OCI-LY1 (cell line): ENCODE results near the gene BTBD17.

ENCODE experiments used
- H2AFZ ChIP-seq: fragments of 200-600 bp; sonication (generic), shearing (Covaris generic); 2 replicates; pipeline ENCODE4 v1.6.0; 2014; ENCODE audit warnings: antibody characterized with exemption, mild to moderate bottlenecking, low read length
- H3F3A ChIP-seq: fragments of 200-600 bp; sonication (generic), shearing (Covaris generic); 2 replicates; pipeline ENCODE4 v1.6.0; 2014; ENCODE audit warnings: mild to moderate bottlenecking, antibody characterized with exemption, low read length, moderate library complexity; ENCODE audit not compliant: insufficient read depth
- H3K27ac ChIP-seq: fragments of 200-600 bp; sonication (generic); 2 replicates; pipeline ENCODE4 v1.5.1; 2014; ENCODE audit warnings: low read length, mixed run types, mild to moderate bottlenecking, low read depth; ENCODE audit not compliant: poor library complexity, severe bottlenecking
- H3K27me3 ChIP-seq: fragments of 200-600 bp; sonication (generic); 2 replicates; pipeline ENCODE4 v1.6.0; 2014; ENCODE audit warnings: antibody characterized with exemption, mild to moderate bottlenecking, low read length, moderate library complexity; ENCODE audit not compliant: insufficient read depth
- H3K36me3 ChIP-seq: fragments of 200-600 bp; sonication (generic); 2 replicates; pipeline ENCODE4 v1.6.1; 2014; ENCODE audit warnings: mild to moderate bottlenecking, antibody characterized with exemption, low read length, moderate library complexity, mixed read lengths; ENCODE audit not compliant: insufficient read depth
- H3K4me1 ChIP-seq: fragments of 200-600 bp; sonication (generic); 2 replicates; pipeline ENCODE4 v1.5.1; 2014; ENCODE audit warnings: mild to moderate bottlenecking, low read length, moderate library complexity; ENCODE audit not compliant: insufficient read depth, severe bottlenecking
- H3K4me2 ChIP-seq: fragments of 200-600 bp; sonication (generic), shearing (Covaris generic); 2 replicates; pipeline ENCODE4 v1.6.1; 2014; ENCODE audit warnings: low read length
- H3K4me3 ChIP-seq: fragments of 200-600 bp; sonication (generic); 2 replicates; pipeline ENCODE4 v1.5.1; 2014; ENCODE audit warnings: low read length, low read depth, mild to moderate bottlenecking, mixed read lengths; ENCODE audit not compliant: poor library complexity, severe bottlenecking
- H3K79me2 ChIP-seq: fragments of 200-600 bp; shearing (Covaris generic); 2 replicates; pipeline ENCODE4 v1.6.1; 2016; ENCODE audit warnings: mixed run types, low read length, mixed read lengths; ENCODE audit not compliant: insufficient read depth
- H3K9ac ChIP-seq: fragments of 200-600 bp; sonication (generic), shearing (Covaris generic); 2 replicates; pipeline ENCODE4 v1.6.1; 2014; ENCODE audit warnings: mild to moderate bottlenecking, low read length, mixed read lengths
- H3K9me2 ChIP-seq: fragments of 200-600 bp; sonication (generic), shearing (Covaris generic); 2 replicates; pipeline ENCODE4 v1.6.1; 2014; ENCODE audit warnings: low read depth, mild to moderate bottlenecking, low read length, mixed read lengths
- H3K9me3 ChIP-seq: fragments of 200-600 bp; shearing (Covaris generic); 2 replicates; pipeline ENCODE4 v1.6.1; 2014; ENCODE audit warnings: low read length, mixed read lengths
- H4K20me1 ChIP-seq: fragments of 200-600 bp; sonication (generic), shearing (Covaris generic); 2 replicates; pipeline ENCODE4 v1.6.0; 2016; ENCODE audit warnings: mild to moderate bottlenecking, low read length; ENCODE audit not compliant: insufficient read depth
- CTCF ChIP-seq: fragments of 200-600 bp; sonication (generic), shearing (Covaris generic); IDR thresholded peaks from 2 replicates; pipeline ENCODE4 v1.5.1; 2017; ENCODE audit warnings: mild to moderate bottlenecking, antibody characterized with exemption, low read length, moderate library complexity, mixed read lengths
- EZH2 ChIP-seq: fragments of 200-600 bp; sonication (generic), shearing (Covaris generic); IDR thresholded peaks from 2 replicates; pipeline ENCODE4 v1.8.0; 2017; ENCODE audit warnings: borderline replicate concordance, mixed run types, mild to moderate bottlenecking, antibody characterized with exemption, low read length, moderate library complexity, mixed read lengths

The BTBD17 gene

GRCh38 chr17:74396567-74396966, 34.9 kb upstream of the BTBD17 start:
- no peak overlapping the region for H3K4me3 ChIP-seq
- H3K4me1 ChIP-seq, result no peaks in the 10 kb centered on the region
- no peaks in the 10 kb centered on the region for H3K36me3 ChIP-seq
- no peak overlapping the region for H3K27ac ChIP-seq
- H3F3A ChIP-seq, result no peaks in the 10 kb centered on the region
- H2AFZ ChIP-seq, result no peak overlapping the region
- H3K9me3 ChIP-seq, result no peaks in the 10 kb centered on the region
- TF ChIP-seq CTCF (no peak), EZH2 (no peak)
- no peak overlapping the region for H3K9ac ChIP-seq
- no peaks in the 10 kb centered on the region for H4K20me1 ChIP-seq
- H3K9me2 ChIP-seq, result no peaks in the 10 kb centered on the region
- H3K79me2 ChIP-seq, result no peaks in the 10 kb centered on the region
- no peaks in the 10 kb centered on the region; the same call in 1 of the 2 replicates for H3K27me3 ChIP-seq
- no peak overlapping the region for H3K4me2 ChIP-seq

DNA sequence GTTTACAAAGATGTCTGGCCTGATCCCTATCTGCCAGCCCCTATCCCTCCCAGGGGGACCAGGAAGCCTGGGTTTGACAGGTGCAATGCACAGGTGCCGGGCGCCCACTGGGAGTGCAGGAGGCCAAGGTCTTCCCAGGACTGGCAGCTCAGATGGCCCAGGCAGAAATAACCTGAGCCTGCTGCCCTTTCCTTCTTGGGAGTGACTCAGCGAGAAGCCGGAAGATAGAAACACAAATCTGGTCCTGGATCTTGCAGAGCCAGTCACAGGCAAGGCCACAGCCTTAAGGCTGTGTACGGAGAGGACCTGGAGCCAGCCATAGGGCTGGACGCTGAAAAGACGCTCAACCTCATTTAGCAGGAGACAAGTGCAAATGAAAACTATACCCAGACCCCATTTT, 33.3 kb upstream of the BTBD17 start:
- no peak overlapping the region for H2AFZ ChIP-seq
- no peak overlapping the region for H3K4me3 ChIP-seq
- no peak overlapping the region for H3K4me2 ChIP-seq
- TF ChIP-seq EZH2 (no peak), CTCF (no peak)
- H4K20me1 ChIP-seq, result no peaks in the 10 kb centered on the region
- H3K4me1 ChIP-seq, result no peaks in the 10 kb centered on the region
- H3K9me2 ChIP-seq, result no peaks in the 10 kb centered on the region
- no peak overlapping the region for H3K9ac ChIP-seq
- H3K36me3 ChIP-seq, result no peaks in the 10 kb centered on the region
- no peak overlapping the region for H3K27ac ChIP-seq
- H3F3A ChIP-seq, result no peaks in the 10 kb centered on the region
- no peaks in the 10 kb centered on the region for H3K79me2 ChIP-seq
- H3K27me3 ChIP-seq, result no peaks in the 10 kb centered on the region; the same call in 1 of the 2 replicates
- no peaks in the 10 kb centered on the region for H3K9me3 ChIP-seq

- no peaks in the 10 kb centered on the region for H3K36me3 ChIP-seq
- no peaks in the 10 kb centered on the region for H4K20me1 ChIP-seq
- H3K4me2 ChIP-seq, result no peak overlapping the region
- TF ChIP-seq CTCF, result no peak
- TF ChIP-seq EZH2, result no peak
- no peak overlapping the region for H3K4me3 ChIP-seq
- no peaks in the 10 kb centered on the region for H3K9me2 ChIP-seq
- H3K9ac ChIP-seq, result no peak overlapping the region
- H3K4me1 ChIP-seq, result no peaks in the 10 kb centered on the region
- no peaks in the 10 kb centered on the region for H3K79me2 ChIP-seq
- no peaks in the 10 kb centered on the region for H3F3A ChIP-seq
- H2AFZ ChIP-seq, result no peak overlapping the region
- H3K9me3 ChIP-seq, result no peaks in the 10 kb centered on the region
- H3K27me3 ChIP-seq, result no peaks in the 10 kb centered on the region; the same call in 1 of the 2 replicates
- no peak overlapping the region for H3K27ac ChIP-seq
Observed at GRCh38 chr17:74394275-74394950, 32.7 kb upstream of the BTBD17 start.
